Thyroid gland (tissue), 4 donors: ENCODE data around the gene ATP6V1A. TPM values are rescaled to one million over a fixed set of nuclear protein-coding genes. Genes with fewer than 3 reads are reported as not detected.

Experiments used
- DNase-seq, 2 donors: peaks; one replicate each; pipeline ENCODE4 v3.0.0-alpha.2; 2019
- H3K27ac ChIP-seq, 3 donors: fragments of 200-600 bp; sonication (generic); 1 replicate in 2 of 3; 2 replicates in 1 of 3; pipeline ENCODE4 v1.5.1; 2016 to 2019; ENCODE audit warnings: mild to moderate bottlenecking in 1 of 3, moderate library complexity in 1 of 3
- H3K27me3 ChIP-seq: fragments of 200-600 bp; sonication (generic); one replicate; pipeline ENCODE4 v1.5.1; 2019
- H3K36me3 ChIP-seq, 2 donors: fragments of 200-600 bp; sonication (generic); one replicate each; pipeline ENCODE4 v1.5.1; 2016 to 2019
- H3K4me1 ChIP-seq, 2 donors: fragments of 200-600 bp; sonication (generic); one replicate each; pipeline ENCODE4 v1.5.1; 2017 to 2019
- H3K4me3 ChIP-seq, 3 donors: fragments of 200-600 bp; sonication (generic); replicated peaks in 1 of 3; 1 replicate in 2 of 3; 2 replicates in 1 of 3; pipeline ENCODE4 v1.5.1; 2016; ENCODE audit warnings: mild to moderate bottlenecking in 1 of 3
- H3K9me3 ChIP-seq: fragments of 200-600 bp; sonication (generic); one replicate; pipeline ENCODE4 v1.5.1; 2017
- POLR2A ChIP-seq, 2 donors: fragments of 450-650 bp; IDR thresholded peaks; one replicate each; pipeline ENCODE4 v1.6.1; 2017; ENCODE audit warnings: antibody characterized with exemption in 2 of 2, mild to moderate bottlenecking in 2 of 2, moderate library complexity in 1 of 2
- WGBS, 2 donors: methylation state at CpG; one replicate each; pipeline ENCODE4 v1.1.5; 2017; 5-methylcytosine and 5-hydroxymethylcytosine counted together
- intact Hi-C: fragments of 100-400 bp; cut with DNase I; formaldehyde crosslinking; loops from one replicate; pipeline ENCODE4 v1.15.1; 2023
- total RNA-seq, 4 donors: library from RNA; depleted of rRNA; stranded (reverse); fragments of >200 nt; gene quantifications; one replicate each; pipeline ENCODE4 v1.2.3, GENCODE V29; 2016
- TF ChIP-seq, protein P1 (sequence below), 6 experiments: fragments of 200-600 bp in 3 of 6; fragments of 450-650 bp in 3 of 6; sonication (generic) in 3 of 6; IDR thresholded peaks; one replicate each; pipeline ENCODE4 v1.5.1; 2016 to 2019; ENCODE audit warnings: antibody characterized with exemption in 6 of 6, mild to moderate bottlenecking in 2 of 6, inconsistent platforms in 1 of 6, moderate library complexity in 1 of 6

ATP6V1A gene
- total RNA-seq, 4 donors from 2014 or later = 75.4 to 157 (median 112) TPM

GRCh38 chr3:113828600-113828999 lies 81.8 kb downstream of the ATP6V1A start:
- intact Hi-C loops = no loop called here
- H3K4me1 ChIP-seq = peaks cover 0 to 10% of the 10 kb centered on the region in 2 donors
- no peaks in the 10 kb centered on the region for H3K36me3 ChIP-seq
- H3K27me3 ChIP-seq = no peaks in the 10 kb centered on the region
- H3K9me3 ChIP-seq = no peaks in the 10 kb centered on the region
- WGBS, 2 donors = 93 to 96% methylated on average over 1 of the region's 1 CpG
- H3K4me3 ChIP-seq = no peak overlapping the region
- no peak for DNase-seq
- H3K27ac ChIP-seq = no peak overlapping the region
- TF ChIP-seq POLR2A (IDR thresholded peaks at IDR 0.05) = no peak
- TF ChIP-seq, protein P1, sequence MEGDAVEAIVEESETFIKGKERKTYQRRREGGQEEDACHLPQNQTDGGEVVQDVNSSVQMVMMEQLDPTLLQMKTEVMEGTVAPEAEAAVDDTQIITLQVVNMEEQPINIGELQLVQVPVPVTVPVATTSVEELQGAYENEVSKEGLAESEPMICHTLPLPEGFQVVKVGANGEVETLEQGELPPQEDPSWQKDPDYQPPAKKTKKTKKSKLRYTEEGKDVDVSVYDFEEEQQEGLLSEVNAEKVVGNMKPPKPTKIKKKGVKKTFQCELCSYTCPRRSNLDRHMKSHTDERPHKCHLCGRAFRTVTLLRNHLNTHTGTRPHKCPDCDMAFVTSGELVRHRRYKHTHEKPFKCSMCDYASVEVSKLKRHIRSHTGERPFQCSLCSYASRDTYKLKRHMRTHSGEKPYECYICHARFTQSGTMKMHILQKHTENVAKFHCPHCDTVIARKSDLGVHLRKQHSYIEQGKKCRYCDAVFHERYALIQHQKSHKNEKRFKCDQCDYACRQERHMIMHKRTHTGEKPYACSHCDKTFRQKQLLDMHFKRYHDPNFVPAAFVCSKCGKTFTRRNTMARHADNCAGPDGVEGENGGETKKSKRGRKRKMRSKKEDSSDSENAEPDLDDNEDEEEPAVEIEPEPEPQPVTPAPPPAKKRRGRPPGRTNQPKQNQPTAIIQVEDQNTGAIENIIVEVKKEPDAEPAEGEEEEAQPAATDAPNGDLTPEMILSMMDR (IDR thresholded peaks at IDR 0.05) = no peak

DNA sequence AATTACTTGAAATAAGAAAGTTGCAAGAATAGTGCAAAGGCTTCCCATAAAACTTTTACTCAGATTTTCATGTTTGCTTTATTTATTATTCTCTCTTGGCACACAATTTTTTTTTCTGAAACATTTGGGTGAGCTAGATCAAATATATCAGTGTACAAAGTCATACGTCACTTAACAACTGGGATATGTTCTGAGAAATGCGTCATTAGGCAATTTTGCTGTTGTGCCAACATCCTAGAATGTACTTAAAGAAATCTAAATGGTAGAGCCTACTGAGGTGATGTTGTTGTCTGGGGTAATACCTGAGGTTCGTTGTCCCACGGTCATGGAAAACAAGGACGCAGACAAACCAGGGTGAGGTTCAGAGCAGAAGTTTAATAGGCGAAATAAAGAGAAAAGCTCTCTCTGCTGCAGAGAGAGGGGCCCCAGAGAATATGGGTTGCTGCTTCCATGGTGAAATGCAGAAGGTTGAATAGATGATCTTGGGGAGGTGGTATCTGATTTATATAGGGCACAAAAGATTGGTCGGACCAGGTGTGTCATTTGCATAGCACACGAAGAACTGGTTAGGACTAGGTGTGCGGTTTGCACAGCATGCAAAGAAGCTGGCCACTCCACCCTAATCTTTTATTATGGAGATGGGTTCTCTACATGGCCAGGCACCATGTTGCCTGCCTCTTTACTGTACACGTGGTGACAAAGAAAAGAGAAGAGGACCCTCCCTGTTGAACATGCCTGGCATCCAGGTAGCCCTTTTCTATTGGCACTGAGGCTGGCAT lies 82.9 kb downstream of the ATP6V1A start:
- H3K4me3 ChIP-seq = no peak overlapping the region
- H3K4me1 ChIP-seq = peaks cover 0 to 10% of the 10 kb centered on the region in 2 donors
- H3K9me3 ChIP-seq = no peaks in the 10 kb centered on the region
- peak overlapping the region in 2 of 3 donors; percentile 14 to 24 for H3K27ac ChIP-seq
- no peaks in the 10 kb centered on the region for H3K27me3 ChIP-seq
- no peaks in the 10 kb centered on the region for H3K36me3 ChIP-seq
- WGBS, 2 donors = 84 to 88% methylated on average over 10 of the region's 10 CpGs
- intact Hi-C loops = loop anchor here (10.0 kb wide), 1 partner anchor 95 kb away; no protein-coding TSS in a partner anchor
- no peak for TF ChIP-seq POLR2A (IDR thresholded peaks at IDR 0.05)
- TF ChIP-seq, protein P1 (IDR thresholded peaks at IDR 0.05) = no peak
- no peak for DNase-seq

GRCh38 chr3:113831103-113831355 lies 84.2 kb downstream of the ATP6V1A start:
- 2% methylated on average over 1 of the region's 1 CpG for WGBS, 2 donors
- Histone ChIP-seq H3K4me1 (peaks cover 0 to 10% of the 10 kb centered on the region in 2 donors), H3K27ac (no peak overlapping the region)

GRCh38 chr3:113832477-113833164 lies 85.8 kb downstream of the ATP6V1A start:
- H3K9me3 ChIP-seq = no peaks in the 10 kb centered on the region
- WGBS, 2 donors = 91 to 92% methylated on average over 5 of the region's 5 CpGs
- intact Hi-C loops = loop anchor here (10.0 kb wide), 1 partner anchor 98 kb away; no protein-coding TSS in a partner anchor
- no peak overlapping the region for H3K27ac ChIP-seq
- peaks cover 0 to 10% of the 10 kb centered on the region in 2 donors for H3K4me1 ChIP-seq
- H3K36me3 ChIP-seq = no peaks in the 10 kb centered on the region
- H3K27me3 ChIP-seq = no peaks in the 10 kb centered on the region
- H3K4me3 ChIP-seq = no peak overlapping the region
- TF ChIP-seq POLR2A (IDR thresholded peaks at IDR 0.05) = no peak
- TF ChIP-seq, protein P1 (IDR thresholded peaks at IDR 0.05) = no peak
- DNase-seq = no peak

More at GRCh38 chr3:113831103-113831355, 84.2 kb downstream of the ATP6V1A start:
- intact Hi-C loops = loop anchor here (10.0 kb wide), 1 partner anchor 96 kb away; no protein-coding TSS in a partner anchor
- DNase-seq = no peak
- Histone ChIP-seq H3K9me3 (no peaks in the 10 kb centered on the region), H3K4me3 (no peak overlapping the region), H3K27me3 (no peaks in the 10 kb centered on the region), H3K36me3 (no peaks in the 10 kb centered on the region)
- TF ChIP-seq POLR2A (IDR thresholded peaks at IDR 0.05) = no peak
- TF ChIP-seq, protein P1 (IDR thresholded peaks at IDR 0.05) = no peak

- no peak for TF ChIP-seq POLR2A (IDR thresholded peaks at IDR 0.05)
- TF ChIP-seq, protein P1 (IDR thresholded peaks at IDR 0.05) = no peak
- H3K27ac ChIP-seq = no peak overlapping the region
- intact Hi-C loops = loop anchor here (5.0 to 10.0 kb wide), 2 partner anchors 77 to 100 kb away; no protein-coding TSS in a partner anchor
- no peak overlapping the region for H3K4me3 ChIP-seq
- no peaks in the 10 kb centered on the region for H3K9me3 ChIP-seq
- no peaks in the 10 kb centered on the region for H3K36me3 ChIP-seq
- H3K27me3 ChIP-seq = no peaks in the 10 kb centered on the region
- no peak for DNase-seq
- H3K4me1 ChIP-seq = peaks cover 0 to 10% of the 10 kb centered on the region in 2 donors
These were observed 88.1 kb downstream of the ATP6V1A start for GRCh38 chr3:113834983-113835382.
